Ecto neural progenitor cell (in vitro differentiated cells): Measurements from ENCODE around the gene MPG.
"Not testable (repeated sequence)": the region's sequence is repeated elsewhere in the genome, so short reads cannot be mapped to it uniquely, and the experiment has no call there.

Experiments used
- DNase-seq: peaks from one replicate; pipeline ENCODE4 v3.0.0-alpha.2; 2018; ENCODE audit warnings: low spot score

Gene MPG

DNA sequence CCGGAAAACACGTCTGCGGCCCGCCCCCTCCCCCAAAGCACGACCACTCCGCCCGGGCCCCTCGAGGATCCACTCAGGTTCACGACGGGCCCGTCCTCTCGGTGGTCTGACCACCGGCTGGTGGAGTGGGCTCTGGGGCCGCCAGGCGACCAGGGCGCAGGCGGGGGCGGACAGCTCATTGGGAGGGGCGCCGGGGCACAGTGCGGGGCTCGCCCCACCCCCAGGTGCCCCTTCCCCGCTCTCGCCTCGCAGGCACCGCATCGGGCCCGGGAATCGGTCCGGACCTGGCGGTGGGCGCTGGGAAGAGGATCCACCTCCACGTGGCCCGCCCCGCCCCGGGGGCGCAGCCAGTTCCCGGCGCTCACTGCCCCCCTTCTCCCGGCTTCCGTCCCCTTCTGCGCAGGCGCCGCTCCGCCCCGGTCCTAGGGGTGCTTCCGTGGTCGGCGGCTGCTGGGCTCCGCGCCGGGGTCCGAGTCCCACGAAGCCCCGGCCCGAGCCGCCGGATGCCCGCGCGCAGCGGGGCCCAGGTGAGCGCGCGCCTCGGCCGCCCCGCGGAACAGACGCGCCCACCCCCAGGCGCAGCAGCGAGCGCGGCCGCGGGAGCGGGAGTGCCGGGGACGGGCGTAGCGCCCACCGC lies at the start of gene MPG:
Gene MPG (plus strand): TSS at position 419 of the 637 bp plus-strand sequence. CDS start 85 bp downstream, at position 504.
- peak; percentile 85 for DNase-seq

- not testable (repeated sequence) for DNase-seq
Measured at GRCh38 chr16:30627-31026, 47.4 kb upstream of the MPG start.

DNA sequence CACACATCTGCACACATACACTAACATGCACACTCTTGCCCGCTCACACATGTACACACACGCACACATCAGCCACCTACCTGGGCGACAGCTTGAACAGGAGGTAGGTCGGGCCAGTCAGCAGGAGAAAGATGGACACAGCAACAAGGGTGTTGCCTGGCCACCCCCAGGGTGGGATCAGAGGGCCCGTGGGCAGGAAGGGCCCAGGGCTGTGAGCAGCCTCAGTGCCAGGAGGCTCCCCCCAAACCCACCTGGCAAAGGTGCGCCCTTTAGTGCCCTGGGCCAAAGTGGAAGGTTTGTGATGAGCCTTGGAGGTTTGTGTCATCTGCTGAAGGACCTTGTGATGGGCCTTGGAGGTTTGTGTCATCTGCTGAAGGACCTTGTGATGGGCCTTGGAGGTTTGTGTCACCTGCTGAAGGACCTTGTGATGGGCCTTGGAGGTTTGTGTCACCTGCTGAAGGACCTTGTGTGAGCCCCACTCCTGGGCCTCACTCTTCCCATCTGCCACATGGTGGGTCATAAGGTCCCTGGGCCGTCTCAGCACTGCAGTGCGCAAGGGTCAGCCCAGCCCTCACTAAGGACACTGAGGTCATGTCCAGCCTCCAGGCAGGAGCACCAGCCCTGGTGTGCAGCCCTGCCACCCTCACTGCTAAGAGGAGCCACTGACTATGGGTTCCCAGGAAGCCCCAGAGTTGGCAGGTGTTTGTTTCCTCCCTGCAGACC lies 44.7 kb upstream of the MPG start:
- DNase-seq: not testable (repeated sequence)

DNA sequence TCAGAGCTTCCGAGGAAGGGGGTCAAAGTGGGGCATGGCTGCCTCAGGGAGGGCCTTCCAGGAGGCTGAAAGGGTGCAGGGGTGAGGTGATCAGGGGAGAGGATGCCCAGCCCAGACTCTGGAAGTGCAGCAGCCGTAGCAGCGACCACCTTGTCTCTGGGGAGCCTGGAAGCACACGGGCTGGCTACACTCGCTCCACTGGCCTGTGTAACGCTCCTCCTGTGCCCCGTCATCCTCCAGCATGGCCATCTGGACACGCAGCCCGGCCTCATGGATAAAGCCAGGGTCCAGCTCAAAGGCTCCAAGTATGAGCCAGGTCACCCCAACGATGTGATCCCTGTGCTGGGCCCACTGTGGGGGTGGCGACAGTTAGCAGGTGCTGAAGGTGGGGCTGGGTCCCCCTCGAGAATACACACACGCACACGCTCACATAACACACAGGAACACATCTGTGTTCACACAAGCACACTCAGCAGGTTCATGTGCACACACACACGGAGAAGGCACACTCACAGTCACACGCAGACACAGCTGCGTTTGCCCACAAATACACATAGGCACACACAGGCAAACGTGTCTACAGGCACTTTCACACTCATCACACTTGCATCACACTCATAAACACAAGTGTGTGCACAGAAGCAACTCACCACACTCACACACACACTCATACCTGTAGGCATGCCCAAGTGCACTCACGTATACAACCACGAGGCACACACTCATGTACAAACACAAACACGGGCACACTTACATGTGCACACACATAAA lies 44.0 kb upstream of the MPG start:
- DNase-seq: no peak

DNA sequence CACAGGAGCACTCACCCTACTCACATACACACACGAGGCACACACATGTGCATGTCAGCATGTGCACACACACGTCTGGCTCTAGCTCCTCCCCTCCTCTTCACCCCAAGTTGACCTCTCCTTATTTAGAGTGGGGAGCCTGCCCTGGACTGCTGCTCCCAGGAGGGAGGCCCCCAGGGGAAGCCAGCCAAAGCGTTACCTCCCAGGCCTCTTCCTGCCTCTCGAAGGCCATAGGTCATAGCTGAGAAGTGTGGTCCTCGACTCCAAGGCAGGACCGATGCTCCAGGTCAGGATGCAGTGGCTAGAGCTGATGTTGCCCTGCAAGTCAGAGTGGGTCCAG lies 43.4 kb upstream of the MPG start:
- DNase-seq: no peak

- DNase-seq: no peak
Measured at GRCh38 chr16:35011-35677, 42.9 kb upstream of the MPG start.

DNA sequence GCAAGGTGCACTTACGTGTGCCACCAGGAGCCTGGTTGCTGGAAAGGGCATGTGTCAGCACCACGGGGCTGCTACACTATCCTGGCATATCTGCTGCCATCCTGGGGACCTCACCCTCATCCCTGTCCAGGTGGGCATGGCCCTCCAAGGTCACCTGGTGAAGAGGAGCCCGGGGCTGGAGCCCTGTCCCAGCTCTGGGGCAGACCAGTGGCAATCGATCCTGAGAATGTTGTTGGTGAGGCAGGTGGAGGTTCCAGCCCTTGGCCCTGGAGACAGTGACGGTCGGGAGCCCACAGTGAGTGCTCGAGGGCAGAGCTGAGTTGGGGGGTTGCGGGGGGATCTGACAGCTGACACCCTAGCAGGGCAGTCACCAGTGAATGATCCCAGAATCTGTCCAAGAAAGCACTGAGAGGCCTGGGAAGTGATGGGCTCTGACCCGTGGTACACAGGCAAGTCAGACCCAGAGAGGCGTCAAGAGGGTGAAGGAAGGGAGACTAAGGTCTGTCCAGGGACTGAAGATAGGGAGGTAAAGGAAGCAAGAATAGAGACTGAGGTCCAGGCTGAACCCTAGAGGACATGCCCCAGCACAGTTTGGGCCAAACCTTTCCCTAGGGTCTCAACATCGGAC lies 42.2 kb upstream of the MPG start:
- no peak for DNase-seq

DNA sequence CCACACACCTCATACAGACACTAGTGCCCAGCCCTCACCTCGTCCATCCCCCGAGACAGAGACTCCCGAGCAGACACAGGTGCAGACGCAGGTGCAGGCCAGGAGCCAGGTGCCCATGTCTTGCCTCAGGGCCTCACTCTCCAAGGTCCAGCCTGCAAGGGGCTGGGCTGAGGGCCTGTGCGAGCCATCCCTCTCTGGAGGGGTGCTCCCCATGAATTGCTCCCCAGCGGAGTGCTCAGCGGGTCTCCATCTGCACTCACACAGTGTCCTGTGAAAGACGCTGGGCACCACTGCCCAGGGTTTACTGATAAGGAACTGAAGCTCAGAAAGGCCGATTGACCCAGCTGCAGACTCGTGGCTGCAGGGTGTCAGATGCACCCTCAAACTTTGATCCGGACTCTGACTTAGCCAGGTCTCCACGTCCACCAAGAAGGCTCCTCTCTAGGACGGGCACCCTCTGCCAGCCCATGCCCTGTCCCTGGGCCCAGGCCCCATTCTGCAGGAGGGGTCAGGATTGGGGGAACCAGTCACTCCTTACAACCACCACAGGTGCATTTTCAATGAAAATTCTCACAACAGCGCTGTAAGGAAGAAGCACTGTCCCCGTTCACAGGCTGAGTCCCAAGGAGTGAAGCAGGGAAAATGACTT lies 41.6 kb upstream of the MPG start:
- no peak for DNase-seq

- DNase-seq: no peak
Measured at GRCh38 chr16:37511-37910, 40.5 kb upstream of the MPG start.

DNA sequence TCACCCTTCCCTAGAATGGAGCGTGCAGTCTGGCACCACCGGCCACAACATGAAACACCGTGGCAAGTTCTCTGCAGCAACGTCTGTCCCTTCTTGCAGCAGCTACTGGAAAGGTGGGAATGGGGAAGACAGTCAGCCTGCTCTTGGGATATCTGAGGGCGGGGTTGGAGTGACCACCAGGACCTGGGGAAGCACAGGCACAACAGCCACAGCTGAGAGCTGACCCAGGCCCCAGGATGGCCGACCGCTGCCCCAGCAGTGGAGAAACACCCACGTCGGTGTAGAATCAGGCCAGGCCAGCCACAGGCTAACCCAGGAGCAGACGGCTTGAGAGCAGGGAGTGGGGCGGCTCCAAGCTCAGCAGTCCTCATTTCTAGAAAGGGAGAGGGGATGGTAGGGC lies 39.8 kb upstream of the MPG start:
- not testable (repeated sequence) for DNase-seq

GRCh38 chr16:38941-39892 lies 38.8 kb upstream of the MPG start:
- DNase-seq: no peak

- no peak for DNase-seq
Measured at GRCh38 chr16:41439-42068, 36.5 kb upstream of the MPG start.

- DNase-seq: no peak
Measured at GRCh38 chr16:42069-42457, 36.0 kb upstream of the MPG start.

GRCh38 chr16:42691-43090 lies 35.3 kb upstream of the MPG start:
- no peak for DNase-seq

- no peak for DNase-seq
Measured at GRCh38 chr16:43294-43693, 34.7 kb upstream of the MPG start.

- DNase-seq: no peak
Measured at GRCh38 chr16:44655-45054, 33.4 kb upstream of the MPG start.

DNA sequence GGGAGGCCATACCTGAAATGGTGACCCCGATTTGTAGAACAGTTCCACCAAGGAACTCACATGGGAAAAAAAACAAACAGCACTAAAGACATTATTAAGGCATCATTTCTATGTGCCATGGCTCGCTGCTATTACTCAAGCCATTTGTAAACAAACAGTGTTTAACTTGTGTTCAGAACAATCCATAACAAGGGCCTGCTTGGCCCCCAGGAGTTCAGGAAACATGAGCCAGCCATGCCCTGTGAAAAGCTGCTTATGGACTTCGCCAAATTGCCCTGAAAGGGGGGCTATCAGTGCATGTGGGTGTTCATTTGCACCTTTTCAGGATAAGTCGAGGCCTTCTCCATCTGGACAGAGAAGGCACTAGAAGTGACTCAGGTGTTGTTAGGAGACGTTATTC lies 32.6 kb upstream of the MPG start:
- no peak for DNase-seq

DNA sequence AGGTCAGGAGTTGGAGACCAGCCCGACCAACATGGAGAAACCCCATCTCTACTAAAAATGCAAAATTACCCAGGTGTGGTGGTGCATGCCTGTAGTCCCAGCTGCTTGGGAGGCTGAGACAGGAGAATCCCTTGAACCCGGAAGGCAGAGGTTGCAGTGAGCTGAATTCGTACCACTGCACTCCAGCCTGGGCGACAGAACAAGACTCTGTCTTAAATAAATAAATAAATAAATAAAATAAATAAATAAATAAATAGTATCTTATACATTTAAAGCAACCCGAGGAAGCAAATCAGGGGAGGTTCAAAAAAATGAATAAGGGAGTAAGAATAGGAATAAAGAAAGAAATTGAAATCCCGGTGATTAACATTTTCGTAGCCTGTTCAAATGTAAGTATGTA lies 31.5 kb upstream of the MPG start:
- DNase-seq: not testable (repeated sequence)

DNA sequence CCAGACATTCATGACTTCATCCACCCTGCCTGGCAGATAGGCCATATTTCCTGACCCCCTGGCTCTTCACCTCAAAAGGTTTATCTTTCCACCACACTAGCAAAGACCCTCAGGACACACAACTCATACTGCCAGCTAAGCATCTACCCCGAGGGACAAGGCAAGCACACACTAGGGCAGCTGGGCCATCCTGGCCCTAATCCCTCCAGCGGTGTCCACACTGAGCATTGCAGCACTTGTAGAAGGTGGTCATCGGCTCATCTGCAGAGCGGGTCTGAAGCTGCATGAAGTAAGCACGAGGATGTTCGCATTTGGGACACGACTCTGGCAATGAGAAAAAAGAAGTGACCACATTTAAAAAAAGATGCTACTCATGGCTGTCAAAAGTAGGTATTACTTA lies 30.8 kb upstream of the MPG start:
- DNase-seq: no peak
